IMR-90 (cell line): ENCODE data around the gene MAML3. TPM values are rescaled to one million over a fixed set of nuclear protein-coding genes. Genes with fewer than 3 reads are reported as not detected.

Source experiments
- CEBPB ChIP-seq: IDR thresholded peaks from 2 replicates; pipeline ENCODE4 v1.6.1; 2012; ENCODE audit warnings: low read depth, low read length, improper control_type of control experiment
- CTCF ChIP-seq: conservative IDR thresholded peaks from 2 replicates; pipeline ENCODE4 v1.5.1; 2012; ENCODE audit warnings: mild to moderate bottlenecking, low read depth, low read length, improper control_type of control experiment
- polyA plus RNA-seq, 3 experiments: library from polyadenylated mRNA; depleted of rRNA; stranded (reverse); fragments of >200 nt; gene quantifications; 2 replicates each; pipeline ENCODE4 v1.2.3, GENCODE V29; 2012; ENCODE audit warnings: low replicate concordance in 1 of 3
- total RNA-seq: library from RNA; depleted of rRNA; stranded (reverse); fragments of >200 nt; gene quantifications from 2 replicates; pipeline ENCODE4 v1.2.3, GENCODE V29; 2012

Gene MAML3
- total and polyA plus RNA-seq, 2 of the 4 experiments (the other 2 are of a cell fraction) = 0.90 to 1.7 TPM

- TF ChIP-seq CTCF = no peak
- TF ChIP-seq CEBPB = no peak
Measured at GRCh38 chr4:140066031-140066930, 87.7 kb downstream of the MAML3 start (continued).
